H1 (cell line): ENCODE measurements around the gene PSD2. TPM values are rescaled to one million over a fixed set of nuclear protein-coding genes. Genes with fewer than 3 reads are reported as not detected.

Source experiments
- CREB1 ChIP-seq: IDR thresholded peaks from 2 replicates; pipeline ENCODE4 v1.6.1; 2012; ENCODE audit warnings: inconsistent platforms
- EGR1 ChIP-seq: IDR thresholded peaks from 2 replicates; pipeline ENCODE4 v1.6.1; 2011; ENCODE audit warnings: low read depth, low read length, borderline replicate concordance
- HDAC2 ChIP-seq, 2 experiments: fragments of 300-600 bp in 1 of 2; sonication (generic) in 1 of 2; IDR thresholded peaks; 2 replicates each; pipeline ENCODE4 v1.6.1; 2011 to 2012; ENCODE audit warnings: low read depth in 2 of 2, low read length in 2 of 2, mild to moderate bottlenecking in 2 of 2, moderate library complexity in 2 of 2, borderline replicate concordance in 1 of 2, inconsistent platforms in 1 of 2
- JUN ChIP-seq: IDR thresholded peaks from 2 replicates; pipeline ENCODE4 v1.6.1; 2011; ENCODE audit warnings: low read depth, mild to moderate bottlenecking, improper control_type of control experiment, low read length
- NANOG ChIP-seq: IDR thresholded peaks from 2 replicates; pipeline ENCODE4 v1.6.1; 2011; ENCODE audit warnings: low read length, low read depth, mild to moderate bottlenecking, inconsistent platforms; ENCODE audit not compliant: insufficient read depth, poor library complexity, severe bottlenecking
- NRF1 ChIP-seq: IDR thresholded peaks from 2 replicates; pipeline ENCODE4 v1.6.1; 2011; ENCODE audit warnings: mild to moderate bottlenecking, low read depth, low read length, improper control_type of control experiment
- POLR2AphosphoS5 ChIP-seq: IDR thresholded peaks from 2 replicates; pipeline ENCODE4 v1.6.1; 2011; ENCODE audit warnings: low read depth, low read length
- SP1 ChIP-seq: IDR thresholded peaks from 2 replicates; pipeline ENCODE4 v1.6.1; 2011; ENCODE audit warnings: low read depth, low read length
- TBP ChIP-seq: IDR thresholded peaks from 2 replicates; pipeline ENCODE4 v1.6.1; 2011; ENCODE audit warnings: low read depth, low read length, improper control_type of control experiment
- TCF12 ChIP-seq: IDR thresholded peaks from 2 replicates; pipeline ENCODE4 v1.6.1; 2011; ENCODE audit warnings: low read depth, mild to moderate bottlenecking, low read length
- polyA plus RNA-seq, 7 experiments: library from polyadenylated mRNA; depleted of rRNA in 3 of 7; stranded (reverse) in 5 of 7; unstranded in 2 of 7; fragments of >200 nt in 5 of 7; fragments of 200-250 nt in 2 of 7; gene quantifications; 1 replicate in 5 of 7; 2 replicates in 1 of 7; 4 replicates in 1 of 7; pipeline versions ENCODE4 v1.2.1 to v1.2.3, GENCODE V29; 2011 to 2013; ENCODE audit warnings: missing spikeins in 2 of 7, mixed read lengths in 2 of 7
- total RNA-seq: library from RNA; stranded (reverse); fragmentation: NEBNext Ultra II Directional; extraction: Animal tissue kit (Norgen Biotek cat#: 25700); gene quantifications from 2 replicates; pipeline ENCODE4 v1.2.1, GENCODE V29; 2021

The PSD2 gene
- total and polyA plus RNA-seq, 2 of the 8 experiments (the other 6 are each of a cell fraction or from before 2014, with no cell fraction given): 0.06 to 0.14 TPM

DNA sequence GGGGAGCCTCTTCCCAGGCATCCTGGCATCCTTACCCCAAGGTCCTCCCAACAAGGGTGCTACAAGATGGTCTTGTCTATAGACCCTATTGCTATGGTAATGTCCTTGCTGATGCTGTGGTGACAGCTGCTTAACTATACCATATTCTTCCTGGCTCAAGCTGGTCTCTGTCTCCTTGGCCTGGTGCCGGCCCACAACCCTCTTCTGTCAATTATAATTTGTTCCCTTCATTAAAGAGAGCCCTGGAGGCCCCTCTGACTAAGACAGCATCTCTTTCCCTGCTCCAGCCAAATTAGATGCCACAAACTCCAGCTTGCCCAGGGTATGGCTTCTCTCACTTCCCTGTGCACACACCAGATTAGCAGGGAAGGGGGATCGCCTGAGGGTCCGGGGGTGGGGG is 86.7 kb downstream of the PSD2 start (continued):
- TF ChIP-seq SP1: no peak
- TF ChIP-seq CREB1: no peak
- TF ChIP-seq TCF12: no peak
- TF ChIP-seq HDAC2 (IDR thresholded peaks at IDR 0.05; ENCODE audit: borderline replicate concordance in 1 of 2, low read depth in 2 of 2, low read length in 2 of 2): no peak
- no peak for TF ChIP-seq NRF1
- no peak for TF ChIP-seq POLR2AphosphoS5
- no peak for TF ChIP-seq JUN
- TF ChIP-seq TBP: no peak
- TF ChIP-seq EGR1: no peak
- TF ChIP-seq NANOG: no peak
